ENCODE measurements around the gene ST8SIA1.
A peak's percentile ranks its signal among the peaks of the same experiment; 100 is the strongest.
"Not testable (repeated sequence)": the region's sequence is repeated elsewhere in the genome, so short reads cannot be mapped to it uniquely, and the experiment has no call there.

The ST8SIA1 gene

GRCh38 chr12:22160396-22161003 lies 174.0 kb downstream of the ST8SIA1 start:
- peaks cover 49% of the 10 kb centered on the region for H3K4me1 Mint-ChIP-seq (ENCODE audit: low read depth)
- no peaks in the 10 kb centered on the region for H3K36me3 Mint-ChIP-seq
- H3K27ac Mint-ChIP-seq = peak overlapping the region; percentile 80
- H3K4me3 Mint-ChIP-seq = peak overlapping the region; percentile 15
- no peaks in the 10 kb centered on the region for H3K27me3 Mint-ChIP-seq
- H3K9me3 Mint-ChIP-seq (ENCODE audit: low read depth) = no peaks in the 10 kb centered on the region

GRCh38 chr12:22149286-22149685 lies 185.2 kb downstream of the ST8SIA1 start:
- H3K36me3 Mint-ChIP-seq; H3K27me3 Mint-ChIP-seq; H3K27ac Mint-ChIP-seq; H3K4me3 Mint-ChIP-seq; H3K9me3 Mint-ChIP-seq (ENCODE audit: low read depth): not testable (repeated sequence)
- H3K4me1 Mint-ChIP-seq (ENCODE audit: low read depth) = peaks cover 12% of the 10 kb centered on the region

- H3K4me1 Mint-ChIP-seq (ENCODE audit: low read depth) = peaks cover 12% of the 10 kb centered on the region
- not testable (repeated sequence) for H3K36me3 Mint-ChIP-seq; H3K27me3 Mint-ChIP-seq; H3K9me3 Mint-ChIP-seq (ENCODE audit: low read depth); H3K4me3 Mint-ChIP-seq; H3K27ac Mint-ChIP-seq
Observed at GRCh38 chr12:22146686-22147085, 187.8 kb downstream of the ST8SIA1 start.
